ENCODE results near the gene ASMT. TPM values are rescaled to one million over a fixed set of nuclear protein-coding genes. Genes with fewer than 3 reads are reported as not detected.
A peak's percentile ranks its signal among the peaks of the same experiment; 100 is the strongest.

The ASMT gene
- total RNA-seq, 6 donors from 2014 or later = 2.2 TPM; not detected in 5

DNA sequence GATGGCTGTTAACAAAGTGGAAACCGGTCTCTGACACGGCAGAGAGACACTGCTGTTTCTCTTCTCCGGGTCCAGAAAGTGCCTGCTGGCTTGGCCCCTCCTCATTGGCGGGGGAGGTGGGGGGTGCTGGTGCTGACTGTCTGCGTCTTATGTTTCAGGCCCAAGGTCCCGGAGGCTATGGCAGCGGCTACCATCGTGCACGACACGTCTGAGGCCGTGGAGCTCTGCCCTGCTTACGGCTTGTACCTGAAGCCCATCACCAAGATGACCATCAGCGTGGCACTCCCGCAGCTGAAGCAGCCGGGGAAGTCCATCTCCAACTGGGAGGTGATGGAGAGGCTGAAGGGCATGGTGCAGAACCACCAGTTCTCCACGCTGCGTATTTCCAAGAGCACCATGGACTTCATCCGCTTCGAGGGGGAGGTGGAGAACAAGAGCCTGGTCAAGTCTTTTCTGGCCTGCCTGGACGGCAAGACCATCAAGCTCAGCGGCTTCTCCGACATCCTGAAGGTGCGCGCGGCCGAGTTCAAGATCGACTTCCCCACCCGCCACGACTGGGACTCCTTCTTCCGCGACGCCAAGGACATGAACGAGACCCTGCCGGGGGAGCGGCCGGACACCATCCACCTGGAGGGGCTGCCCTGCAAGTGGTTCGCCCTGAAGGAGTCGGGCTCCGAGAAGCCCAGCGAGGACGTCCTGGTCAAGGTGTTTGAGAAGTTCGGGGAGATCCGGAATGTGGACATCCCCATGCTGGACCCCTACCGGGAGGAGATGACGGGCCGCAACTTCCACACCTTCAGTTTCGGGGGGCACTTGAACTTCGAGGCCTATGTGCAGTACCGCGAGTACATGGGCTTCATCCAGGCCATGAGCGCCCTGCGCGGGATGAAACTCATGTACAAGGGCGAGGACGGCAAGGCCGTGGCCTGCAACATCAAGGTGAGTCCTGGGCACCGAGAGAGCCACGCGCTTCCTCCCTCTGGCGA, 21.3 kb upstream of the ASMT start:
- TF ChIP-seq POLR2AphosphoS5 (IDR thresholded peaks at IDR 0.05) = no peak
- no peak for TF ChIP-seq POLR2A (IDR thresholded peaks at IDR 0.05)
- no peak for TF ChIP-seq EP300 (IDR thresholded peaks at IDR 0.05)
- TF ChIP-seq, protein P1, sequence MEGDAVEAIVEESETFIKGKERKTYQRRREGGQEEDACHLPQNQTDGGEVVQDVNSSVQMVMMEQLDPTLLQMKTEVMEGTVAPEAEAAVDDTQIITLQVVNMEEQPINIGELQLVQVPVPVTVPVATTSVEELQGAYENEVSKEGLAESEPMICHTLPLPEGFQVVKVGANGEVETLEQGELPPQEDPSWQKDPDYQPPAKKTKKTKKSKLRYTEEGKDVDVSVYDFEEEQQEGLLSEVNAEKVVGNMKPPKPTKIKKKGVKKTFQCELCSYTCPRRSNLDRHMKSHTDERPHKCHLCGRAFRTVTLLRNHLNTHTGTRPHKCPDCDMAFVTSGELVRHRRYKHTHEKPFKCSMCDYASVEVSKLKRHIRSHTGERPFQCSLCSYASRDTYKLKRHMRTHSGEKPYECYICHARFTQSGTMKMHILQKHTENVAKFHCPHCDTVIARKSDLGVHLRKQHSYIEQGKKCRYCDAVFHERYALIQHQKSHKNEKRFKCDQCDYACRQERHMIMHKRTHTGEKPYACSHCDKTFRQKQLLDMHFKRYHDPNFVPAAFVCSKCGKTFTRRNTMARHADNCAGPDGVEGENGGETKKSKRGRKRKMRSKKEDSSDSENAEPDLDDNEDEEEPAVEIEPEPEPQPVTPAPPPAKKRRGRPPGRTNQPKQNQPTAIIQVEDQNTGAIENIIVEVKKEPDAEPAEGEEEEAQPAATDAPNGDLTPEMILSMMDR (IDR thresholded peaks at IDR 0.05) = no peak
- DNase-seq (no peak), ATAC-seq (ENCODE audit: low FRiP score in 2 of 2) (no peak)
- WGBS, 2 donors = 92% methylated on average over 57 to 60 of the region's 60 CpGs
- H3K9me3 ChIP-seq = no peaks in the 10 kb centered on the region
- H3K4me1 ChIP-seq = peaks cover 17 to 31% (median 19%) of the 10 kb centered on the region in 4 donors
- peak overlapping the region in 2 of 4 donors; percentile 91 to 96 for H3K27ac ChIP-seq
- no peaks in the 10 kb centered on the region for H3K27me3 ChIP-seq
- H3K4me3 ChIP-seq = peak overlapping the region in 3 of 4 donors; percentile 85 to 99 (median 98)
- peaks cover 34 to 53% (median 49%) of the 10 kb centered on the region in 4 donors for H3K36me3 ChIP-seq

DNA sequence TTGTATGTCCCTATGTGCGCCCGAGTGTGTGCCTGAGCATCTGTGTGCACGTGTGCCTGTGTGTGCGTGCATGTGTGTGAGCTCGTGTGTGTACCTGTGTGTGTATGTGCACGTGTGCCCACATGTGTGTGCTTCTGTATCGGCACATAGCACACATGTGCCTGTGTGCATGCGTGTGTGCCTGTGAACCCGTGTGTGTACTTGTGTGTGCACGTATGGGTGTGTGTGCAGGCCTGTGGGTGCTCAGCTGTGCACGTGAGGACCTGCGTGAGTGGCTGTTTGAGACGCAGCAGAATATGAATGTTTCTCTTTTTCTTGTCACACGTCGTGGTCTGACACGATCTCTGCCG, 19.2 kb upstream of the ASMT start:
- H3K9me3 ChIP-seq = no peaks in the 10 kb centered on the region
- no peak overlapping the region for H3K4me3 ChIP-seq
- no peak for TF ChIP-seq POLR2AphosphoS5 (IDR thresholded peaks at IDR 0.05)
- TF ChIP-seq POLR2A (IDR thresholded peaks at IDR 0.05) = no peak
- no peak for TF ChIP-seq EP300 (IDR thresholded peaks at IDR 0.05)
- TF ChIP-seq, protein P1 (IDR thresholded peaks at IDR 0.05) = no peak
- WGBS, 2 donors = 89 to 93% methylated on average over 15 to 17 of the region's 17 CpGs
- H3K27me3 ChIP-seq = no peaks in the 10 kb centered on the region
- peaks cover 54 to 74% (median 70%) of the 10 kb centered on the region in 4 donors for H3K36me3 ChIP-seq
- no peak for ATAC-seq (ENCODE audit: low FRiP score in 2 of 2)
- no peak overlapping the region for H3K27ac ChIP-seq
- no peak for DNase-seq
- H3K4me1 ChIP-seq = peaks cover 17 to 31% (median 19%) of the 10 kb centered on the region in 4 donors

- peaks cover 0 to 3% (median 0%) of the 10 kb centered on the region in 4 donors for H3K9me3 ChIP-seq
- DNase-seq (no peak), ATAC-seq (ENCODE audit: low FRiP score in 2 of 2) (no peak)
- H3K27me3 ChIP-seq = no peaks in the 10 kb centered on the region
- H3K4me1 ChIP-seq = peaks cover 17 to 31% (median 19%) of the 10 kb centered on the region in 4 donors
- TF ChIP-seq EP300 (IDR thresholded peaks at IDR 0.05) (no peak), POLR2A (IDR thresholded peaks at IDR 0.05) (no peak), POLR2AphosphoS5 (IDR thresholded peaks at IDR 0.05) (no peak)
- TF ChIP-seq, protein P1 (IDR thresholded peaks at IDR 0.05) = no peak
- no peak overlapping the region for H3K27ac ChIP-seq
- H3K4me3 ChIP-seq = no peak overlapping the region
- peaks cover 66 to 85% (median 82%) of the 10 kb centered on the region in 4 donors for H3K36me3 ChIP-seq
- 88 to 93% methylated on average over 18 to 24 of the region's 30 CpGs for WGBS, 2 donors
Measured at GRCh38 chrX:1596676-1597344, 18.0 kb upstream of the ASMT start.

DNA sequence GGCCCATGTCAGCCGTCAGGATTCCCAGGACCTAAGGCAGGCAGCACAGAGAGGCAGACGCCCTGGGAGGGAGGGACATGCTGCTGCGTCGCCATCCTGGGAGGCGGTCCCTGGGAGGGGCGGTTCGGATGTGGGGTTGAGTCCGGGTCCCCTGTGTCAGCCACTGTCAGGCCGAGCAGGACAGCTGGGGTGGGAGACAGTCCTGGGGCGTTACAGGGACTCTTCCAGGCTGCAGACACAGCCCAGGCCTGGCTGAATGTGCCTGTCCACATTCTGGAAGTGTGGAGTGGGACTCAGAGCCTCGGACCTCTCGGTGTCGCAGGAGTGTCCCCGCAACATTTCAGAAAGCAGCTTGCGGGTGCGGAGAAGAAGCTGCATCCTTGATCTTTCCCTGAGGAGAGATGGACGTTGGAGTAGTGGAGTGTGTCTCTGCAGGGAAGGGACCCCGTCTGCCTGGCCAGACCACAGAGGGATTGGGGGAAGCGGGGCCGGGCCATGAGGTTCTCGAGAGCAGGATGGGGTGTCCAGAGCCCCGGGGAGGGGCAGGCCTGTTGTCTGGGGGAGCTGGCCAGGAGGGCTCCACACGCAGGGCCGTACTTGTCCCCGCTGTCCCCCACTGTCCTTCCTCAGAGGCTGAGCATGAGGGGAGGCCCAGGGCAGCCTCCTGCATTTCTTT, 17.4 kb upstream of the ASMT start:
- Histone ChIP-seq H3K27ac (no peak overlapping the region), H3K9me3 (peaks cover 0 to 8% (median 0%) of the 10 kb centered on the region in 4 donors), H3K27me3 (no peaks in the 10 kb centered on the region), H3K4me3 (no peak overlapping the region), H3K4me1 (peaks cover 12 to 26% (median 18%) of the 10 kb centered on the region in 4 donors), H3K36me3 (peaks cover 72 to 92% (median 88%) of the 10 kb centered on the region in 4 donors)
- no peak for DNase-seq
- no peak for ATAC-seq (ENCODE audit: low FRiP score in 2 of 2)
- no peak for TF ChIP-seq POLR2A (IDR thresholded peaks at IDR 0.05)
- TF ChIP-seq, protein P1 (IDR thresholded peaks at IDR 0.05) = no peak
- no peak for TF ChIP-seq EP300 (IDR thresholded peaks at IDR 0.05)
- no peak for TF ChIP-seq POLR2AphosphoS5 (IDR thresholded peaks at IDR 0.05)
- WGBS, 2 donors = 92 to 99% methylated on average over 16 to 20 of the region's 25 CpGs
